Heart left ventricle (tissue), 16 donors: Measurements from ENCODE around the gene RERG. TPM values are rescaled to one million over a fixed set of nuclear protein-coding genes. Genes with fewer than 3 reads are reported as not detected.
A peak's percentile ranks its signal among the peaks of the same experiment; 100 is the strongest.

Experiments used
- ATAC-seq, 4 donors: fragments of 200-7000 bp; cut with Tn5 transposase; one replicate each; pipeline ENCODE4 v1.9.1; 2020 to 2022; ENCODE audit warnings: moderate library complexity in 4 of 4, mild to moderate bottlenecking in 3 of 4, moderate number of reproducible peaks in 1 of 4
- DNase-seq, 5 donors: peaks; one replicate each; pipeline ENCODE4 v3.0.0-alpha.2; 2020
- H3K27ac ChIP-seq, 12 donors: fragments of 200-600 bp; sonication (generic) in 4 of 12; one replicate each; pipeline versions ENCODE4 v1.5.0 to v1.8.0; 2016 to 2022; ENCODE audit warnings: mild to moderate bottlenecking in 2 of 12
- H3K27me3 ChIP-seq, 9 donors: fragments of 200-600 bp; sonication (generic) in 2 of 9; one replicate each; pipeline versions ENCODE4 v1.5.1 to v1.8.0; 2016 to 2022; ENCODE audit warnings: mild to moderate bottlenecking in 3 of 9
- H3K36me3 ChIP-seq, 9 donors: fragments of 200-600 bp; sonication (generic) in 2 of 9; one replicate each; pipeline versions ENCODE4 v1.5.0 to v1.8.0; 2018 to 2022; ENCODE audit warnings: mild to moderate bottlenecking in 2 of 9
- H3K4me1 ChIP-seq, 12 donors: fragments of 200-600 bp; sonication (generic) in 4 of 12; one replicate each; pipeline versions ENCODE4 v1.5.0 to v1.8.0; 2016 to 2022; ENCODE audit warnings: mild to moderate bottlenecking in 3 of 12
- H3K4me3 ChIP-seq, 12 donors: fragments of 200-600 bp; sonication (generic) in 4 of 12; one replicate each; pipeline versions ENCODE4 v1.5.0 to v1.8.0; 2017 to 2022; ENCODE audit warnings: mild to moderate bottlenecking in 9 of 12, moderate library complexity in 4 of 12
- H3K9me3 ChIP-seq, 12 donors: fragments of 200-600 bp; sonication (generic) in 4 of 12; one replicate each; pipeline versions ENCODE4 v1.5.0 to v1.8.0; 2016 to 2022; ENCODE audit warnings: mild to moderate bottlenecking in 1 of 12
- CTCF ChIP-seq, 12 donors: fragments of 200-600 bp; sonication (generic) in 4 of 12; IDR thresholded peaks; one replicate each; pipeline versions ENCODE4 v1.5.0 to v1.8.0; 2018 to 2022; ENCODE audit warnings: antibody characterized with exemption in 12 of 12, mild to moderate bottlenecking in 5 of 12
- POLR2A ChIP-seq, 2 donors: fragments of 450-650 bp; IDR thresholded peaks; one replicate each; pipeline ENCODE4 v1.6.1; 2017; ENCODE audit warnings: antibody characterized with exemption in 2 of 2, mild to moderate bottlenecking in 2 of 2, moderate library complexity in 2 of 2
- WGBS, 4 donors: extraction: QIAGEN DNeasy Blood & Tissue Kit in 2 of 4; methylation state at CpG; one replicate each; pipeline versions ENCODE4 v1.1.5 to v1.1.7; 2013 to 2018; 5-methylcytosine and 5-hydroxymethylcytosine counted together
- intact Hi-C, 10 donors: fragments of 100-400 bp; cut with DNase I; formaldehyde crosslinking; loops; one replicate each; pipeline versions ENCODE4 v1.11.1 to v1.14.2; 2022
- polyA plus RNA-seq, 2 donors: library from polyadenylated mRNA; stranded (reverse); fragments of 200-250 nt; gene quantifications; one replicate each; pipeline ENCODE4 v1.2.3, GENCODE V29; 2013
- total RNA-seq, 9 donors: library from RNA; depleted of rRNA in 2 of 9; stranded (reverse); fragments of >200 nt in 2 of 9; fragmentation: NEBNext Ultra II Directional in 3 of 9; extraction: Animal tissue kit (Norgen Biotek cat#: 25700) in 3 of 9; gene quantifications; one replicate each; pipeline versions ENCODE4 v1.1.0 to v1.2.4, GENCODE V29; 2016 to 2023
- donor health status: ischemic (EF 13 %, LVEDD 7.1; RV severe dilation, severe dysfunction).
- donor health status: healthy with polysubstance abuse.
- donor health status: DM: no; HTN: yes; CAD: no.
- donor health status: DM: no; HTN: no; CAD: no.
- donor health status: ischemic (EF 25% LVEDD 6.9; RV normal size, moderate dysfunction).
- donor health status: ischemic (EF 25% LVEDD 5.7; RV mildly dilated, moderate dysfunction).
- donor health status: healthy.
- donor health status: DM: yes; HTN: yes; CAD: no.
- donor health status: ischemic (EF 35%, LVEDD 5.7; RV mildly dilated, moderate dysfunction).
- donor health status: nonischemic (EF 11% LVEDD 7.7; RV severe dilation, severe dysfunction).
- donor health status: DM: yes; HTN: yes; CAD: no.
- donor health status: PGD.
- donor health status: ischemic (EF 29% LVEDD 5.4; RV normal size, mild dysfunction).
- donor health status: nonischemic (EF 23%, LVEDD 6.1; RV moderate dilation, normal function).

Gene RERG
- total and polyA plus RNA-seq, 11 donors: 2.9 to 17.7 (median 4.2) TPM

- no peaks in the 10 kb centered on the region for H3K27me3 ChIP-seq
- H3K4me1 ChIP-seq: peaks cover 0 to 23% (median 4%) of the 10 kb centered on the region in 12 donors
- no peaks in the 10 kb centered on the region for H3K36me3 ChIP-seq
- ATAC-seq (peak in 1 of 4 donors; percentile 40), DNase-seq (no peak)
- TF ChIP-seq POLR2A (IDR thresholded peaks at IDR 0.05): no peak
- TF ChIP-seq CTCF (IDR thresholded peaks at IDR 0.05): no peak
- WGBS, 4 donors: 46 to 52% (median 50%) methylated on average over 2 of the region's 2 CpGs
- no peak overlapping the region for H3K4me3 ChIP-seq
- intact Hi-C loops: loop anchor here in 2 of 10 donors (5.0 to 10.0 kb wide), 2 partner anchors 60 to 62 kb away; no protein-coding TSS in a partner anchor
- peak overlapping the region in 8 of 12 donors; percentile 6 to 66 (median 36) for H3K27ac ChIP-seq
- H3K9me3 ChIP-seq: peaks cover 0 to 5% (median 0%) of the 10 kb centered on the region in 12 donors
Measured at GRCh38 chr12:15157269-15157671, 63.9 kb downstream of the RERG start.

- no peaks in the 10 kb centered on the region for H3K27me3 ChIP-seq
- no peaks in the 10 kb centered on the region for H3K36me3 ChIP-seq
- no peak for TF ChIP-seq POLR2A (IDR thresholded peaks at IDR 0.05)
- WGBS, 4 donors: 41 to 95% (median 55%) methylated on average over 1 of the region's 1 CpG
- H3K4me3 ChIP-seq: no peak overlapping the region
- no peak for ATAC-seq
- H3K4me1 ChIP-seq: peaks cover 0 to 32% (median 9%) of the 10 kb centered on the region in 12 donors
- intact Hi-C loops: loop anchor here in 2 of 10 donors (5.0 to 10.0 kb wide), 2 partner anchors 60 to 62 kb away; no protein-coding TSS in a partner anchor
- H3K27ac ChIP-seq: peak overlapping the region in 3 of 12 donors; percentile 5 to 69 (median 11)
- peaks cover 0 to 5% (median 0%) of the 10 kb centered on the region in 12 donors for H3K9me3 ChIP-seq
- no peak for DNase-seq
Measured at GRCh38 chr12:15155271-15155670, 65.9 kb downstream of the RERG start.

GRCh38 chr12:15154103-15154502 is 67.1 kb downstream of the RERG start:
- H3K4me3 ChIP-seq: no peak overlapping the region
- no peak for TF ChIP-seq POLR2A (IDR thresholded peaks at IDR 0.05)
- no peak for TF ChIP-seq CTCF (IDR thresholded peaks at IDR 0.05)
- H3K27ac ChIP-seq: peak overlapping the region in 3 of 12 donors; percentile 6 to 69 (median 8)
- no peaks in the 10 kb centered on the region for H3K27me3 ChIP-seq
- ATAC-seq (no peak), DNase-seq (no peak)
- peaks cover 0 to 32% (median 9%) of the 10 kb centered on the region in 12 donors for H3K4me1 ChIP-seq
- H3K36me3 ChIP-seq: no peaks in the 10 kb centered on the region
- peaks cover 0 to 5% (median 0%) of the 10 kb centered on the region in 12 donors for H3K9me3 ChIP-seq
- intact Hi-C loops: loop anchor here in 3 of 10 donors (5.0 to 10.0 kb wide), 3 partner anchors 59 to 312 kb away; partner anchors contain the start of genes RERG (in 2 of the 3) and ART4 (in 1 of the 3)
- whole genome bisulfite sequencing, 4 donors: 65 to 78% (median 76%) methylated on average over 3 of the region's 3 CpGs

GRCh38 chr12:15152868-15153267 is 68.3 kb downstream of the RERG start:
- H3K9me3 ChIP-seq: no peaks in the 10 kb centered on the region
- WGBS, 4 donors: 47 to 60% (median 56%) methylated on average over 2 of the region's 2 CpGs
- ATAC-seq (peak in 3 of 4 donors; percentile 59 to 84 (median 61)), DNase-seq (no peak)
- peak overlapping the region in 9 of 12 donors; percentile 24 to 69 (median 44) for H3K27ac ChIP-seq
- TF ChIP-seq POLR2A (IDR thresholded peaks at IDR 0.05): no peak
- TF ChIP-seq CTCF (IDR thresholded peaks at IDR 0.05): no peak
- no peak overlapping the region for H3K4me3 ChIP-seq
- H3K27me3 ChIP-seq: no peaks in the 10 kb centered on the region
- H3K4me1 ChIP-seq: peaks cover 0 to 32% (median 9%) of the 10 kb centered on the region in 12 donors
- intact Hi-C loops: loop anchor here in 4 of 10 donors (2.0 to 10.0 kb wide), 4 partner anchors 58 to 311 kb away; partner anchors contain the start of genes RERG (in 2 of the 4) and ART4 (in 1 of the 4)
- no peaks in the 10 kb centered on the region for H3K36me3 ChIP-seq
